HepG2 (cell line): ENCODE results near the gene FGFR2. TPM values are rescaled to one million over a fixed set of nuclear protein-coding genes. Genes with fewer than 3 reads are reported as not detected.

Experiments
- TFDP2 ChIP-seq: sonication (generic); formaldehyde crosslinking; IDR thresholded peaks from 2 replicates; pipeline ENCODE4 v1.4.0; 2020; ENCODE audit warnings: missing genetic modification reagents
- TRIM24 ChIP-seq: sonication (generic); formaldehyde crosslinking; IDR thresholded peaks from 2 replicates; pipeline ENCODE4 v1.8.0; 2022; ENCODE audit warnings: mild to moderate bottlenecking, missing genetic modification reagents
- ZBTB26 ChIP-seq: IDR thresholded peaks from 2 replicates; pipeline ENCODE4 v1.6.1; 2016; ENCODE audit warnings: missing compliant biosample characterization, missing genetic modification reagents, borderline replicate concordance
- ZBTB49 ChIP-seq: sonication (generic); formaldehyde crosslinking; IDR thresholded peaks from 2 replicates; pipeline ENCODE4 v1.4.0; 2020; ENCODE audit warnings: missing genetic modification reagents, borderline replicate concordance
- ZNF563 ChIP-seq: sonication (generic); formaldehyde crosslinking; IDR thresholded peaks from 2 replicates; pipeline ENCODE4 v1.8.0; 2022; ENCODE audit warnings: mild to moderate bottlenecking, moderate library complexity, missing genetic modification reagents
- polyA plus RNA-seq, 8 experiments: library from polyadenylated mRNA; depleted of rRNA in 3 of 8; stranded (reverse) in 7 of 8; unstranded in 1 of 8; fragments of >200 nt; fragmentation: Illumina TruSeq in 4 of 8; extraction: Trizol in 4 of 8; gene quantifications; 2 replicates each; pipeline versions ENCODE4 v1.2.1 to v1.2.3, GENCODE V29; 2011 to 2016; ENCODE audit warnings: low read depth in 4 of 8, missing spikeins in 1 of 8, mixed read lengths in 1 of 8; ENCODE audit not compliant: insufficient read depth in 1 of 8
- total RNA-seq, 5 experiments: library from RNA; depleted of rRNA; stranded (reverse); fragments of >200 nt; fragmentation: Illumina TruSeq; extraction: Trizol; gene quantifications; 2 replicates each; pipeline ENCODE4 v1.2.3, GENCODE V29; 2016; ENCODE audit warnings: low read depth in 1 of 5

The FGFR2 gene
- total and polyA plus RNA-seq, 2 of the 13 experiments (the other 11 are each of a cell fraction or from before 2014, with no cell fraction given): 1.6 to 2.6 TPM

GRCh38 chr10:121610798-121611323 lies 12.6 kb upstream of the FGFR2 start (continued):
- TF ChIP-seq TFDP2 (CRISPR knock-in tag): no peak
- TF ChIP-seq TRIM24 (CRISPR knock-in tag): no peak
- TF ChIP-seq ZBTB49 (CRISPR knock-in tag): no peak
- TF ChIP-seq ZBTB26 (CRISPR knock-in tag): no peak
- TF ChIP-seq ZNF563 (CRISPR knock-in tag): no peak
